Kidney (tissue), 14 donors: ENCODE measurements around the gene TFCP2L1. TPM values are rescaled to one million over a fixed set of nuclear protein-coding genes. Genes with fewer than 3 reads are reported as not detected.

Experiments
- DNase-seq, 5 donors: peaks; one replicate each; pipeline ENCODE4 v3.0.0-alpha.2; 2013 to 2020
- FAIRE-seq: peaks from 2 replicates; lab custom pipeline; 2012; peaks lifted over from hg19 to GRCh38; lab: Jason Lieb, UNC
- H3K27ac ChIP-seq, 2 donors: one replicate each; pipeline ENCODE4 v1.7.0; 2013; ENCODE audit warnings: low read depth in 2 of 2, low read length in 2 of 2, inconsistent platforms in 1 of 2
- H3K27me3 ChIP-seq: one replicate; pipeline ENCODE4 v1.7.1; 2013; ENCODE audit warnings: low read length, inconsistent platforms; ENCODE audit not compliant: control insufficient read depth, insufficient read depth
- H3K36me3 ChIP-seq, 3 donors: one replicate each; pipeline versions ENCODE4 v1.7.0 to v1.7.1; 2013; ENCODE audit warnings: low read length in 3 of 3, control low read depth in 1 of 3, inconsistent platforms in 1 of 3; ENCODE audit not compliant: insufficient read depth in 3 of 3, control insufficient read depth in 2 of 3
- H3K4me1 ChIP-seq, 3 donors: one replicate each; pipeline versions ENCODE4 v1.7.0 to v1.7.1; 2013; ENCODE audit warnings: low read length in 3 of 3, inconsistent platforms in 1 of 3, low read depth in 1 of 3; ENCODE audit not compliant: control insufficient read depth in 2 of 3, insufficient read depth in 2 of 3
- H3K4me3 ChIP-seq, 3 donors: one replicate each; pipeline versions ENCODE4 v1.7.0 to v1.8.1; 2013; ENCODE audit warnings: low read length in 3 of 3, control low read depth in 1 of 3, inconsistent platforms in 1 of 3
- H3K9ac ChIP-seq, 3 donors: one replicate each; pipeline versions ENCODE4 v1.7.0 to v1.7.1; 2013; ENCODE audit warnings: low read length in 3 of 3, control low read depth in 1 of 3, inconsistent platforms in 1 of 3
- H3K9me3 ChIP-seq, 3 donors: one replicate each; pipeline versions ENCODE4 v1.7.0 to v1.7.1; 2013; ENCODE audit warnings: low read length in 3 of 3, control low read depth in 1 of 3, inconsistent platforms in 1 of 3; ENCODE audit not compliant: control insufficient read depth in 2 of 3, insufficient read depth in 1 of 3
- CTCF ChIP-seq: IDR thresholded peaks from 3 replicates; pipeline ENCODE4 v1.5.1; 2012; ENCODE audit warnings: mild to moderate bottlenecking, moderate library complexity, borderline replicate concordance; ENCODE audit not compliant: insufficient read depth; ENCODE audit errors: extremely low read depth
- intact Hi-C: fragments of 100-400 bp; cut with DNase I; formaldehyde crosslinking; loops from one replicate; pipeline ENCODE4 v1.11.1; 2022
- polyA plus RNA-seq: library from polyadenylated mRNA; stranded (reverse); fragments of 350-450 nt; fragmentation: Illumina TruSeq; extraction: RNeasy Lipid Tissue Mini Kit (QIAGEN cat#74804); gene quantifications from one replicate; pipeline ENCODE4 v1.2.3, GENCODE V29; 2014; ENCODE audit warnings: low read depth, low replicate concordance; ENCODE audit not compliant: insufficient read depth
- total RNA-seq: library from RNA; stranded (reverse); fragmentation: NEBNext Ultra II Directional; extraction: Animal tissue kit (Norgen Biotek cat#: 25700); gene quantifications from one replicate; pipeline ENCODE4 v1.2.1, GENCODE V29; 2021
- donor health status: control.
- donor health status: control.
- donor health status: control.
- donor health status: control.
- donor health status: control.
- donor health status: DM: yes; HTN: yes; CAD: no.
- donor health status: Normal renal cell carcinoma (clear cell type).

Gene TFCP2L1
- total and polyA plus RNA-seq, 2 donors from 2014 or later, result 44.4 to 172 TPM

- DNase-seq (peak in 1 of 5 donors; percentile 61), FAIRE-seq (no peak)
- H3K4me1 ChIP-seq, result peaks cover 0 to 12% (median 10%) of the 10 kb centered on the region in 3 donors
- H3K9ac ChIP-seq, result no peak overlapping the region
- H3K4me3 ChIP-seq, result no peak overlapping the region
- no peak for TF ChIP-seq CTCF
- no peaks in the 10 kb centered on the region for H3K9me3 ChIP-seq
- H3K36me3 ChIP-seq, result peaks cover 0 to 92% (median 64%) of the 10 kb centered on the region in 3 donors
- intact Hi-C loops, result no loop called here
- H3K27ac ChIP-seq, result peak overlapping the region in 1 of 2 donors; percentile 44
- no peaks in the 10 kb centered on the region for H3K27me3 ChIP-seq
Measured at GRCh38 chr2:121237980-121238665, 46.9 kb downstream of the TFCP2L1 start.

- Histone ChIP-seq H3K27ac (peak overlapping the region in 1 of 2 donors; percentile 44), H3K36me3 (peaks cover 0 to 92% (median 61%) of the 10 kb centered on the region in 3 donors), H3K4me3 (no peak overlapping the region), H3K27me3 (no peaks in the 10 kb centered on the region), H3K9me3 (no peaks in the 10 kb centered on the region), H3K9ac (no peak overlapping the region), H3K4me1 (peaks cover 0 to 8% (median 7%) of the 10 kb centered on the region in 3 donors)
- DNase-seq (peak in 1 of 5 donors; percentile 60), FAIRE-seq (no peak)
- intact Hi-C loops, result no loop called here
- no peak for TF ChIP-seq CTCF
Measured at GRCh38 chr2:121237336-121237979, 47.5 kb downstream of the TFCP2L1 start.

- H3K4me3 ChIP-seq, result no peak overlapping the region
- no peaks in the 10 kb centered on the region for H3K27me3 ChIP-seq
- FAIRE-seq (no peak), DNase-seq (peak in 1 of 5 donors; percentile 38)
- TF ChIP-seq CTCF, result no peak
- no peak overlapping the region for H3K9ac ChIP-seq
- no peak overlapping the region for H3K27ac ChIP-seq
- no peaks in the 10 kb centered on the region for H3K9me3 ChIP-seq
- H3K36me3 ChIP-seq, result peaks cover 0 to 92% (median 62%) of the 10 kb centered on the region in 3 donors
- intact Hi-C loops, result no loop called here
- peaks cover 0 to 7% (median 6%) of the 10 kb centered on the region in 3 donors for H3K4me1 ChIP-seq
Measured at GRCh38 chr2:121236650-121237180, 48.3 kb downstream of the TFCP2L1 start.
